ENCODE data around the gene SRF.

Gene SRF

DNA sequence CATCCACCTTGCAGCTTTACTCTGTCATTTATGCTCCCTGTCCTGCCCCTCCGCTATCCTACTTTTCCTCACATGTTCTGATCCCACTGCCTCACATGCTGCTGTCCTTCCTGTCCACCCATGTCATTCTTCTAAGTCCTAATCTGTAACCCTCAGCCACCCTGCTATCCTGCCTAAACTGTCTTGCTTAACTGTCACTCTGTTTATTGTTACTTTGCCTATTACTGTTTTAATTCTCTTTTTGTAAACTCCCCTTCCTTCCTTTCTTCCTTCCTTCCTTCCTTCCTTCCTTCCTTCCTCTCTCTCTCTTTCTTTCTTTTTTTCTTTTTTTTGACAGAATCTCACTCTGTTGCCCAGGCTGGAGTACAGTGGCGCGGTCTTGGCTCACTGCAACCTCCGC is 12.4 kb downstream of the SRF start:
- DNase-seq (ENCODE audit: low read depth in 2 of 2), result no peak

DNA sequence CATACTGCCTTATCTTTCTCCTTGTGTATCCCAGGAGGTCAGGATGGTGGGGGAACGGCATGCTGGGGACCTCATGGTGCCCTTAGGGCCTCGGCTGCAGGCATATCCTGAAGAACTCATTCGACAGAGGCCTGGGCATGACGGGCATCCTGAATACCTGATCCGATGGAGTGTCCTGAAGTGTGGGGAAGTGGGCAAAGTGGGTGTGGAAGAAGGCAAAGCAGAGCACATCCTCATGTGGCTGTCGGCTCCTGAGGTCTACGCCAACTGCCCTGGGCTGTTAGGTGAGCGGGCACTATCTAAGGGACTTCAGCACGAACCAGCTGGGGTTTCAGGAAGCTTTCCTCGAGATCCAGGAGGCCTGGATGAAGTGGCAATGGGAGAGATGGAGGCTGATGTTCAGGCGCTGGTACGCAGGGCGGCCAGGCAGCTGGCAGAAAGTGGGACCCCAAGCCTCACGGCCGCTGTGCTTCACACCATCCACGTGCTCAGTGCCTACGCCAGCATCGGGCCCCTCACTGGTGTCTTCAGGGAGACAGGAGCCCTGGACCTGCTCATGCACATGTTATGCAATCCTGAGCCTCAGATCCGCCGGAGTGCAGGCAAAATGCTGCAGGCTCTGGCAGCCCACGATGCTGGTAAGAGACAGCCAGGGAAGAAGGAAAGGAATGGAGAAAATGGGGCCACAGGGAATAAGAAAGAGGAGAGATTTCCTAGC is 13.4 kb downstream of the SRF start:
- no peak for DNase-seq (ENCODE audit: low read depth in 2 of 2)

DNA sequence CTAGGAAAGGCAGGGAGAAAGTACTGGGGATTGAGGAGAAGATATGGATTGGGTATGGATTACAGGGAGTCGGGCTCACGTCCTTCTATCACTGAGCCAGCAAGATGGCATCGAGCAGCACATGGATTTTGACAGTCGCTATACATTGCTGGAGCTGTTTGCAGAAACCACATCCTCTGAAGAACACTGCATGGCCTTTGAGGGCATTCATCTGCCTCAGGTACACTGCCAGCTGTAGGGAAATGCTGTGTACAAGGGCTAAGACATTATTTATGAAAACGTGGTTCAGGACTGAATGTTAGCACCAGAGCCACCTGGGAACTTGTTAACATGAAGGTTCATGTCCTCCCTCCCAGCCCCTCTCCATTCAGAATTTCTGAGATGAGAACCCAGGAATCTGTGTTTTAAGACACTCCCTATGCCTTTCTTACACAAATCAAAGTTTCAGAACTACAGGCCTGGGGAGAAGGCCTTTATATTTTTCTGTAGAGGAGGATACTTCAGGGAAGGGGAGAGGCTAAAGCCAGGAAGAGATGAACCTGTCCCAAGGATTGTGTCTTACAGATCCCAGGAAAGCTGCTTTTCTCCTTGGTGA is 14.4 kb downstream of the SRF start:
- DNase-seq (ENCODE audit: low read depth in 2 of 2), result no peak

DNA sequence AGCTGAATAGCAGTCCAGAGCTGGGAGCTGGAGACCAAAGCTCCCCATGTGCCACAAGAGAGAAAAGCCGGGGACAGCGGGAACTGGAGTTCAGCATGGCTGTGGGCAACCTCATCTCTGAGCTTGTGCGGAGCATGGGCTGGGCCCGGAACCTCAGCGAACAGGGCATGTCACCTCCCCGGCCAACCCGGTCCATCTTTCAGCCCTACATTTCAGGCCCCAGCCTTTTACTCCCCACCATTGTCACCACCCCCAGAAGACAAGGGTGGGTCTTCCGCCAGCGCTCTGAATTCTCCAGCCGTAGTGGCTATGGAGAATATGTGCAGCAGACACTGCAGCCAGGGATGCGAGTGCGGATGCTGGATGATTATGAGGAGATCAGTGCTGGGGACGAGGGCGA is 14.9 kb downstream of the SRF start:
- no peak for DNase-seq (ENCODE audit: low read depth in 2 of 2)

DNA sequence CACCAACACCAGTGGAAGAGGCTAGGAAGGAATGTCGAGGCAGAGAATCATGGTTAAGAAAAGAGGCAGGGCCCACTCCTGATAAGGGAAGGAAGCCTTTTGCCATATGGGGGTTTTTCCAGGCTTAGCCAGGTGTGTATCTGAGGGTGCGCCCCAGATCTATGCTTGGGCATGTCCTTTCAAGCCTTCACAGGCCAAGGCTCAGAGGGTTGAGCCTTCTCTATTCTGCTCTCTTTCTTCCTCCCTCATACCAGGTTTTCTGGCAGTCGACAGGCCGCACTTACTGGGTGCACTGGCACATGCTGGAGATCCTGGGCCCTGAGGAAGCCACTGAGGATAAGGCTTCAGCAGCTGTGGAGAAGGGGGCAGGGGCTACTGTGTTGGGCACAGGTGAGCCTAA is 15.6 kb downstream of the SRF start:
- DNase-seq (ENCODE audit: low read depth in 2 of 2), result no peak

DNA sequence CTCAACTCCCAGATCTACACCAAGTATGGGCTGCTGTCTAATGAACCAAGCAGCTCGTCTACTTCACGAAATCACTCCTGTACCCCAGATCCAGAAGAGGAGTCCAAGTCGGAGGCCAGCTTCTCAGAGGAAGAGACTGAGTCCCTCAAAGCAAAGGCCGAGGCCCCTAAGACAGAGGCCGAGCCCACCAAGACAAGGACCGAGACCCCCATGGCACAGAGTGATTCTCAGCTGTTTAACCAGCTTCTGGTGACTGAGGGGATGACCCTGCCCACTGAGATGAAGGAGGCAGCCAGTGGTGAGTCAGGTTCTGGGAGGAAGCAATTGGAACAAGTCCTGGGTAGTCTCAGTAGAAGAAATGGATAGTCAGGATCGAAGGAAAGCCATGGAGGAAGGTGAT is 16.8 kb downstream of the SRF start:
- no peak for DNase-seq (ENCODE audit: low read depth in 2 of 2)

DNA sequence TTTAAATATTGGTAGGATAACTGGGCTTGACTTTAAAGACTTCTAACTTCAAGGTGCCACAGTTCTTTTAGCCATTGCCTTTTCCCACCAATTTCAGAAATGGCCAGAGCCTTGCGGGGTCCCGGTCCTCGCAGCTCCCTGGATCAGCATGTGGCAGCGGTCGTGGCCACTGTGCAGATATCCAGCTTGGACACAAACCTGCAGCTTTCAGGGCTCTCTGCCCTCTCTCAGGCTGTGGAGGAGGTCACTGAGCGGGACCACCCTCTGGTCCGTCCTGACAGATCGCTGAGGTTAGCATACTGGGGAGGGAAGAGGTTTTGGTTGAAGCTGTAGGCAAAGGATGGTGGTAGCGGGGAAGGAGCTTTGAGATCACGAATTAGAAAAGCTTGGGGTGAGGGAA is 17.4 kb downstream of the SRF start:
- no peak for DNase-seq (ENCODE audit: low read depth in 2 of 2)

DNA sequence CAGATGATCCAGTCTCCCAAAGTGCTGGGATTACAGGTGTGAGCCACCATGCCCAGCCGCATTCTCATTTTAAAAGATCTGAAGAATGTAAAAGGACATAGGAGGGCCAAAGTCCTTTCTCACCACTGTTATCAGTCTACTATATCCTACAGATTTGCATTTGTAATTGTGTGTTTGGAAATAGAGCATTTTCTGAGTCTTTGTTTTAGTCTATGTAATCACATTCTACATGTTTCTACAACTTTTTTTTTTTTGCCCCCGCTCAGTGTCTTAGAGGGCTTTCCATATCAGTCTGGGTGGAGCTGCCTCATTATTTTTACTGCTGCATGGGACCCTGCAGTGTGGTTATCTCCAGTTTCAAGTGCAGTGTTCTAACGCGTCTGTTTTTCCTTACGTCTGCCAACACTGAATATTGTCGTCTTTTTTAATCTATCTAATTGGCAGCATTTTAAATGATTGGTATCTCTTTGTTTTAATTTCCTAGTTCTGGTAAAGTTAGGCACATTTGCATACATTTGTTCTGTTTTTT is 18.8 kb downstream of the SRF start:
- no peak for DNase-seq (ENCODE audit: low read depth in 2 of 2)

DNA sequence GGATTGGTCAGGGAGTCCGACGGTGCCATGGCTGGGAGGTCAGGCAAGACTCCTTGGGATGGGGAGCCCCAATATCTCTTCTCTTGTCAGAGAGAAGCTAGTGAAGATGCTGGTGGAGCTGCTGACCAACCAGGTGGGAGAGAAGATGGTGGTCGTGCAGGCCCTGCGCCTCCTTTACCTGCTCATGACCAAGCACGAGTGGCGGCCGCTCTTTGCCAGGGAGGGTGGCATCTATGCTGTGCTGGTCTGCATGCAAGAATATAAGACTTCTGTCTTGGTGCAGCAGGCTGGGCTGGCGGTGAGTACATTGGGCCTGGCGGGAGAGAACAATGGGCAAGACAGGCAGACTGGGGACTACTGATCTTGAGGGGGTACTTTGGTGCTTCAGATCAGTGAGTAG is 21.8 kb downstream of the SRF start:
- no peak for DNase-seq (ENCODE audit: low read depth in 2 of 2)

DNA sequence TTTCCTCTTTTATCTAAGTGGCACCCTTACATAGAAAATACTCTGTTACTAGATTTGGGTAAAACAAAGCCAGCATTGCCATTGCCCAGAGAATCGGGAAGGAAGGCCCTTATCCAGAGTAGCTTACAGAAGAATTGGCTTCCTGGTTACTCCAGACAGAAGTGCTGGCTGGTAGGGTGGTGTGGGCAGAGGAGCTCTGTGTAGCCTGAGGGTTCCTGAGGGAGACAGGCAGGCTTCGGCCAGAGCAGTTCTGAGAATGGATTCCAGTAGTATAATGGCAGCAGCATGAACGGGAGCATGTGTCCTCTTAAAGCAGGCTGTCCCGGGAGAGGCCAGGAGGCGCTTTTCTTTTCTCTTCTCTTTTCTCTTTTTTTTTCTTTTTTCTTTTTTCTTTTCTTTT is 22.9 kb downstream of the SRF start:
- no peak for DNase-seq (ENCODE audit: low read depth in 2 of 2)

DNA sequence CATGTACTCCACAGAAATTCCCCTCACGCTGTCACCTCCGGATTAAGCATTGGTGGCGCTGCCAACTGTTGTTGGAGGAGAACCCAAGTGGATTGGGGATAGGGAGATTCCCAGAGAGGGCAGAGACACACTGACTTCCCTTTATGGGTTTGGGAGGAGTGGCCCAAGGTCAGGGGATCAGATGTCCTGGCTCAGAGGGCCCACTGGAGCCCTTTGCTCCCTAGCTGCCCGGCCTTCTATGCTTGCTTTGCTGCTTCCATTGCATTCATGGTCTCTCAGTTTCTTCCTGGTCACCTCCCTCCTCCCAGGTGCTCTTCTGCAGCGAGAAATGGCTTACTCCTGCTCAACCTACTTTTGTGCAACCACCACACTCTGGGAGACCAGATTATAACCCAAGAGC is 25.3 kb downstream of the SRF start:
- DNase-seq (ENCODE audit: low read depth in 2 of 2), result no peak

DNA sequence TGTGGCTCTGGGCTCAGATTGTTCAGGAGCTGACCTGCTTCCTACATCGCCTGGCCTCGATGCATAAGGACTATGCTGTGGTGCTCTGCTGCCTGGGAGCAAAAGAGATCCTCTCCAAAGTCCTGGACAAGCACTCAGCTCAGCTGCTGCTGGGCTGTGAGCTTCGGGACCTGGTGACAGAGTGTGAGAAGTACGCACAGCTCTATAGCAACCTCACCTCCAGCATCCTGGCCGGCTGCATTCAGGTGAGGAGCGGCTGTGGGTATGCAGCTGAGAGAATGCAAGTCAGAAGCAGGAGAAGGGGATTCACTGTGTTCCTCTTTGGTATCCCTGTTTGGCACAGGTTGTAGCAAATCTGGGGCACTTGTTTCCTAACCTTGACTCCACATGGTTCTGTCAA is 28.8 kb downstream of the SRF start:
- no peak for DNase-seq (ENCODE audit: low read depth in 2 of 2)

DNA sequence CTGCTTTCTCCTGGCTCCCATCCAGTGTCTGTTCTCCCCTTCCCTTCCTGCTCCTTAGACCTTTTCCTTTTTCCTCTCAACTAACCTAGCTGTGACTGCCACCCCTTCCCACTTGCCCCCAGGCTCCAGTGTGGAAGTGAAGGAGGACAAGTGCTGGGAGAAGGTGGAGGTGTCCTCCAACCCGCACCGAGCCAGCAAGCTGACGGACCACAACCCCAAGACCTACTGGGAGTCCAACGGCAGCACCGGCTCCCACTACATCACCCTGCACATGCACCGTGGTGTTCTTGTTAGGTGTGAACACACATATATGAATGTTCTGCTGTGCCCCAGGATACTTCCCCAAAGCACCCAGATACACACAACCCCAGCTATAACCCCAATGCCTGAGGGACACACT is 29.5 kb downstream of the SRF start:
- DNase-seq (ENCODE audit: low read depth in 2 of 2), result no peak

DNA sequence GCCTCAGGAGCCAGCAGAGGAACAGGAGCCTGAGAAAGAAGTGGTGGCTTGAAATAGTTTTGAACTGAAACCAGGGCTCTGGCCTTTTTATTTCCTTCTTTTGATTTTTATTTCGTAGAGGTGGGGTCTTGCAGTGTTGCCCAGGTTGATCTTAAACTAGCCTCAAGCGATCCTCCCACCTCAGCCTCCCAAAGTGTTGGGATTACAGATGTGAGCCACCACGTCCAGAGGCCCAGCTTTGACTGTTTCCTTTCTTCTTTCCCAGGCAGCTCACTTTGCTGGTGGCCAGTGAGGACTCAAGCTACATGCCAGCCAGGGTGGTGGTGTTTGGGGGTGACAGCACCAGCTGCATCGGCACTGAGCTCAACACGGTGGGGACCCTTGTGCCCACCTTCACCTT is 31.4 kb downstream of the SRF start:
- no peak for DNase-seq (ENCODE audit: low read depth in 2 of 2)

DNA sequence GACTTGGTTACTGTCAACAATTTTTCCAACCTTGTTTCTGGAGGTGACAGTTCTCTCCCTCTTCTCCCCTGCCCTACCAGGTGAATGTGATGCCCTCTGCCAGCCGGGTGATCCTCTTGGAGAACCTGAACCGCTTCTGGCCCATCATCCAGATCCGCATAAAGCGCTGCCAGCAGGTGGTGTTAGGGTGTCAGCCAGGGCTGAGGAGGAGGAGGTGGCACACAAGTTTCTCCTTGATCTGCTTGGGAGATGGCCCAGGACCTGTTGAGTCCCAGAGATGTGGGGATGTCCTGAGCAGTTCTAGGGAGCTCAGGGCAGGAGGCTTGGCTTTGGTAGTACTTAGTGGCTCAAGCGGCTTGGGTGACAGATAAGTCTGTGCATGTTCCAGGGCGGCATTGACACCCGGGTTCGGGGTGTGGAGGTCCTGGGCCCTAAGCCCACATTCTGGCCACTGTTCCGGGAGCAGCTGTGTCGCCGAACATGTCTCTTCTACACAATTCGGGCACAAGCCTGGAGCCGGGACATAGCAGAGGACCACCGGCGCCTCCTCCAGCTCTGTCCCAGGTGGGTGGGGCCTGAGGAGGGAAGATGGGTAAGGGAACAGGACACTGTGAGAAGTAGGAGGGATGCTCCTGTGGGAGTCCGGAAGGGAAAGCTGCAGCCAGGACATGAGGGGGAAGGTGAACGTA is 32.1 kb downstream of the SRF start:
- DNase-seq (ENCODE audit: low read depth in 2 of 2), result no peak

DNA sequence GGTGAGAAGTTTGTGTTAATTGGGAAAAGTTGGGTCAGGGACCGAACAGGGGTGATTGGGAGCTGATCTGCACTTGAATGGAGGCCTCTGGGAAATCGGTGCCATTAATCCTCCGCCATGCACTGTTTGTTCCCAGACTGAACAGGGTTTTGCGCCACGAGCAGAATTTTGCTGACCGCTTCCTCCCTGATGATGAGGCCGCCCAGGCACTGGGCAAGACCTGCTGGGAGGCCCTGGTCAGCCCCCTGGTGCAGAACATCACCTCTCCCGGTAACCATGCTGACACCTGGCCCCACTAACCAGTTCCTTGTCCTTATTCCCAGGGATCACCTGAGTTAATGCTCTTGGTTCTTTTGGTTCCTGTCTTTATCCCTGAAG is 32.6 kb downstream of the SRF start:
- no peak for DNase-seq (ENCODE audit: low read depth in 2 of 2)

DNA sequence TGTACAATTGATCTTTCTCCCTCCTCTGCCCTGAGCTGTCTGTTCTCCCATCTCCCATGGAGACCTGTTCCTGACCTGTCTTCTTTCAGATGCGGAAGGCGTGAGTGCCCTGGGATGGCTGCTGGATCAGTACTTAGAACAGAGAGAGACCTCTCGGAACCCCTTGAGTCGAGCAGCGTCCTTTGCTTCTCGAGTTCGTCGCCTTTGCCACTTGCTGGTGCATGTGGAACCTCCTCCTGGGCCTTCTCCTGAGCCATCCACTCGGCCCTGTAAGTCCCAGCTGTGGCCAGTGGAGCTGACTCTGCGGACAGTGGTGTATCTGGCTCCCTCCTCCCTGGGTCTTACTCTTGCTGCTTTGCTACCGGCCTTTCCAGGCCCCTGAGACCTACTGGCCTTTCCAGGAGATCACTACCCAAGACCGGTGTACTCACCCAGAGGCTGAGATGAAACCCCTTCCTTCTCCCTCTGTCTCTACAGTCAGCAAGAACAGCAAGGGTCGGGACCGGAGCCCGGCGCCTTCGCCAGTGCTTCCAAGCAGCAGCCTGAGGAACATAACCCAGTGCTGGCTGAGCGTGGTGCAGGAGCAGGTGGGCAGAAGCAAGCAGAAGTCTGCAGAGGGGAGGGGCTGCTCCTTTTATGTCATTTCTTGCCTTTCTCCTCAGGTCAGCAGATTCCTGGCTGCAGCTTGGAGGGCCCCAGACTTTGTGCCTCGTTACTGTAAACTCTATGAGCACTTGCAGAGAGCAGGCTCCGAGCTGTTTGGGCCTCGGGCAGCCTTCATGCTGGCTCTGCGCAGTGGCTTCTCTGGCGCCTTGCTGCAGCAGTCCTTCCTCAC is 33.4 kb downstream of the SRF start:
- DNase-seq (ENCODE audit: low read depth in 2 of 2), result no peak

DNA sequence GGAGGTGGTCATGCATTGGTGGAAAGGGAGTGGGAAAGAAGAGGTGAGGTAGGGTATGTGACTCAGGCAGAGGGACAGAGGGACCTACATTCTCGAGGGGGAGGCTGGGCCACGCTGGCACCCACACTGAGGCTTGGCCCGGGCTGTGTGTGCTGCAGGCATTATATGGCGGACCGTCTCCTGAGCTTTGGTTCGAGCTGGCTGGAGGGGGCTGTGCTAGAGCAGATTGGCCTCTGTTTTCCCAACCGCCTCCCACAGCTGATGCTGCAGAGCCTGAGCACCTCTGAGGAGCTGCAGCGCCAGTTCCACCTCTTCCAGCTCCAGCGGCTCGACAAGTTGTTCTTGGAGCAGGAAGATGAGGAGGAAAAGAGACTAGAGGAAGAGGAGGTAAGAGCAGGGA is 34.8 kb downstream of the SRF start:
- no peak for DNase-seq (ENCODE audit: low read depth in 2 of 2)

DNA sequence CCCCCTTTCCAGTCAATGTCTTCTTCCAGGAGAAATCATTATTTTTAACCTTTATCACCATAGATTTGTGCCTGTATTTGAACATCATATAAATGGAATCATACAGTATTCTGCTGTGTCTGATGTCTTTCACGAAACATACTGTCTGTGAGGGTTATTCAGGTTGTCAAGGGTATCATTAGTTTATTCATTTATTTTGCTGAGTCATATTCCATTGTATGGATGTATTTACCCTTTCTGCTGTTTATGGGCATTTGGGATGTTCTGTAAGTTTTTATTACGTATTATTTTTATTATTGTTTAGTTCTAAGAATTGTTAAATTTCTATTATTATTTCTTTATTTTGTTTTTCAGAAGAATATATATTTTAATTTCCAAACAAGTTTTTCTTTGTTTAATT is 36.2 kb downstream of the SRF start:
- no peak for DNase-seq (ENCODE audit: low read depth in 2 of 2)

DNA sequence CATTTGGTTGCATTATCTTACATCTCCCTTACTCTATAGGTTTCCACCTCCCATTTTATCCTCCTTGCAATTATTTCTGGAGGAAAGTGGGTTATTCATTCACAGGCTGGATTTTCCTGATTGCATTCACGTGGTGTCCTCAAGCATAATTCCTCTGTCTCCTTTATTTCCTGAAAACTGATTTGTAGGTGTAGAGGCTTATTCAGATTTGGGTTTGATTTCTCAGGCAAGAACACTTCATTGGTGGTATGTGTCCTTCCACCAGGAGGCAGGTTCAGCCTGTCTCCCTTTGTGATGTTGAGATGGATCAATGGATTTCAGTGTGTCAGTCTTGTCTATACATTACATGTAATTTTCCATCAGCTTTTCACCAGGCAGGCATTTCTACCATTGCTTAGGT is 40.9 kb downstream of the SRF start:
- no peak for DNase-seq (ENCODE audit: low read depth in 2 of 2)

DNA sequence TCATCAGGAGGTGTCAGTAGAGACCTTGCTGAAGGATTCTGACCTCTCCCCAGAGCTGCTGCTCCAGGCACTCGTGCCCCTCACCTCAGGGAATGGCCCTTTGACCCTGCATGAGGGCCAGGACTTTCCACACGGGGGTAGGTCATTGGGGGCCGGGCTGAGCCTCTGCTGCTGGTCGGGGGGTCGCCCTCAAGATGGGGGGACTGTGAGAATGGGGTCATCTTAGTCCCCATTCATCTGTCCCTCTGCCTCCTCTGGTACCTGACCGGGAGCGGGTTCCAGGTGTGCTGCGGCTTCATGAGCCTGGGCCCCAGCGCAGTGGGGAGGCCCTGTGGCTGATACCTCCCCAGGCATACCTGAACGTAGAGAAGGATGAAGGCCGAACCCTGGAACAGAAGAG is 42.4 kb downstream of the SRF start:
- DNase-seq (ENCODE audit: low read depth in 2 of 2), result no peak

DNA sequence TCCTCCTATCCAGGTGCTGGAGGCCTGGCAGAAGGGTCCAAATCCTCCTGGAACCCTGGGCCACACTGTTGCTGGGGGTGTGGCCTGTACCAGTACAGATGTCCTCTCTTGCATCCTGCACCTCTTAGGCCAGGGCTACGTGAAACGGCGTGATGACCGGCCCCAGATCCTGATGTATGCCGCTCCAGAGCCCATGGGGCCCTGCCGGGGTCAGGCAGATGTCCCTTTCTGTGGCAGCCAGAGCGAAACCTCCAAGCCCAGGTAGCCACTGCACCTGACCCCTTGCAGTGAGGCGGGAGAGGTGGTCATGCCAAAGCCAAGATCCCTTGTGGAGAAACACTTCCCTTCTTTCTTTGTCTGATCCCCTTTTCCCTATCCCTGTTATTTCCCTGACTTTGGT is 44.0 kb downstream of the SRF start:
- DNase-seq (ENCODE audit: low read depth in 2 of 2), result no peak

Data from stimulated activated CD4-positive, alpha-beta T cell treated with anti-CD3 and anti-CD28 coated beads, Interleukin-1b, Interleukin-23, amount 100 ng/mL, for 1 hour (primary cell).